ENCODE data around the gene MICAL3. TPM values are rescaled to one million over a fixed set of nuclear protein-coding genes. Genes with fewer than 3 reads are reported as not detected.

The MICAL3 gene
- total and polyA plus RNA-seq, 2 experiments from 2014 or later: 27.3 to 76.9 TPM

DNA sequence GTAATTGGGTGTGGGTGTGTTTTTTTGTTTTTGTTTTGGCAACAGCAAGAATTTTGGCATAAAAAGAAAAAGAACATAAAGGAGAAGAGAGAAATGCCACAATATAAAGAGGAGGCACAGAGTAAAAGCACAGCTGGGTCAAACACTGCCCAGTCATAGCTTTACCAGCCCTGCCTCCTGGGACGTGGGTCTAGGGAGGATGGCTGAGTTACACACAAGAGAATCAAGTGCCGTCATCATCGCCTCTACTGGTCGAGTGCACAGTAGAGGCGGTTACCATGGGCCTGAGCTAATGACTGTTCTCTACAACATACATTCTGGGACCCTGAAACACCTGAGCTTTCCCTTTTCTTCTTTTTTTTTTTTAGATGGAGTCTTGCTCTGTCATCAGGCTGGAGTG is 162.5 kb downstream of the MICAL3 start:
- TF ChIP-seq, protein P1, sequence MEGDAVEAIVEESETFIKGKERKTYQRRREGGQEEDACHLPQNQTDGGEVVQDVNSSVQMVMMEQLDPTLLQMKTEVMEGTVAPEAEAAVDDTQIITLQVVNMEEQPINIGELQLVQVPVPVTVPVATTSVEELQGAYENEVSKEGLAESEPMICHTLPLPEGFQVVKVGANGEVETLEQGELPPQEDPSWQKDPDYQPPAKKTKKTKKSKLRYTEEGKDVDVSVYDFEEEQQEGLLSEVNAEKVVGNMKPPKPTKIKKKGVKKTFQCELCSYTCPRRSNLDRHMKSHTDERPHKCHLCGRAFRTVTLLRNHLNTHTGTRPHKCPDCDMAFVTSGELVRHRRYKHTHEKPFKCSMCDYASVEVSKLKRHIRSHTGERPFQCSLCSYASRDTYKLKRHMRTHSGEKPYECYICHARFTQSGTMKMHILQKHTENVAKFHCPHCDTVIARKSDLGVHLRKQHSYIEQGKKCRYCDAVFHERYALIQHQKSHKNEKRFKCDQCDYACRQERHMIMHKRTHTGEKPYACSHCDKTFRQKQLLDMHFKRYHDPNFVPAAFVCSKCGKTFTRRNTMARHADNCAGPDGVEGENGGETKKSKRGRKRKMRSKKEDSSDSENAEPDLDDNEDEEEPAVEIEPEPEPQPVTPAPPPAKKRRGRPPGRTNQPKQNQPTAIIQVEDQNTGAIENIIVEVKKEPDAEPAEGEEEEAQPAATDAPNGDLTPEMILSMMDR (IDR thresholded peaks at IDR 0.05; ENCODE audit: low read depth, low read length): no peak
- Histone ChIP-seq H3K4me1 (ENCODE audit: low read depth) (peaks cover 5% of the 10 kb centered on the region), H3K4me3 (no peak overlapping the region), H3K9me3 (ENCODE audit: low read depth) (no peaks in the 10 kb centered on the region), H3K27ac (no peak overlapping the region), H3K27me3 (no peaks in the 10 kb centered on the region), H3K36me3 (peaks cover 24% of the 10 kb centered on the region)
- DNase-seq (ENCODE audit: low read depth in 1 of 2, low spot score in 1 of 2): no peak

DNA sequence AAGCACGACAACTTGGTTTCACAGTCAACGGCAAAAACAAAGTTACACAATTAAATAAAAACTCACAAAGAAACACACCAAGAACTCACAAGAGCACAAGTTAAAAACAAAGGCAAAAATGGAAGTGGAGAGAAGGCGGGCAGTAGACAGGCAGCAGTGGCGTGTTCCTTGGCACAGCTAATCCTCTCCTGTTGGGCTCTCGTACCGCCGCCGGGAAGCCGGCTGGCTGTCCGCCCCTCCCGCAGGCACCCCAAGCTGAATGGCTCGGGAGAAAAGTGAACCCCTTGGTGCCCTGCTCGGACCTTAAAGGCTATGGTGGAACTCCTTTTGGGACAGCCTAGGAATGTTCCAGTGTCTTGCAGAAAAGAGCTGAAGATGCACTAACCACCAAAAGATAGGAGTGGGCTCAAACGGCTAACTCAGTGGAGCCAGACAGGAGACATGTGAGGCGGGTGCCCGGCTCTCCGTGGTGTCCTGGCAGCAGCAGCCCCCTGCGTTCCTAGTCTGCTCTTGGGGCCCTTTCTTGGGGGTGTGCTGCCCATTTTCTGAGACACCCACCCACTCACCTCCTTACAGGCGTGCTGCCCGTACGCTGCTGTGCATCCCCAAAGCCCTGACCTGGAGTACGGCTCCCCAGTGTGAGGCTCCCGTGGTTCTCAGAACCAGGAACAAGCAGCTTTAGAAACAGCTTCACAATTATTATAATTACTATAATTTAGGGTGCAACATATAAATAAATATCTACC is 164.0 kb downstream of the MICAL3 start:
- no peak for DNase-seq (ENCODE audit: low read depth in 1 of 2, low spot score in 1 of 2)
- TF ChIP-seq, protein P1 (IDR thresholded peaks at IDR 0.05; ENCODE audit: low read depth, low read length): no peak
- H3K36me3 ChIP-seq: peaks cover 21% of the 10 kb centered on the region

DNA sequence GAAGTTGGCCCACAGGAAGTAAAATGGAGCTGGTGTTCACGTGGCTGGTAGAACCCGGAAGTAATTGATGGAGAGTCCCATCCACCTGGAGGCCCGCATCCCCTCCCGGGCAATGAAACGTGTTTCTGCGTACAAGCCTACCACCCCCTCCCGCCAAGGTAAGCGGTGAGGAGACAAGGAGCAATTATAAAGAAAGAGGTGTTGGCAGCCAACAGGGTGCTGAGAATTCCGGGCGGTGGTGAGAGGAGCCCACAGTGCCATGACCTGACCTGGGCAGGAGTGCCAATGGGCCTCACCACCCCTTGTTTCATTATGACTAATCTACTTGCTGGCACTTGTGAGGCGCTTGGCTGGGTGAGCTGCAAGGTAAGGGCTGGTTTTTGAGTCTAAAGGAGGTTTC is 166.3 kb downstream of the MICAL3 start:
- Histone ChIP-seq H3K9me3 (ENCODE audit: low read depth) (no peaks in the 10 kb centered on the region), H3K4me1 (ENCODE audit: low read depth) (peaks cover 10% of the 10 kb centered on the region), H3K4me3 (no peak overlapping the region), H3K27me3 (no peaks in the 10 kb centered on the region), H3K27ac (no peak overlapping the region), H3K36me3 (peaks cover 12% of the 10 kb centered on the region)
- TF ChIP-seq, protein P1 (IDR thresholded peaks at IDR 0.05; ENCODE audit: low read depth, low read length): no peak
- DNase-seq (ENCODE audit: low read depth in 1 of 2, low spot score in 1 of 2): no peak

More for the DNA sequence above, 164.0 kb downstream of the MICAL3 start:
- Histone ChIP-seq H3K4me3 (no peak overlapping the region), H3K27ac (no peak overlapping the region), H3K27me3 (no peaks in the 10 kb centered on the region), H3K4me1 (ENCODE audit: low read depth) (peaks cover 5% of the 10 kb centered on the region), H3K9me3 (ENCODE audit: low read depth) (no peaks in the 10 kb centered on the region)

DNA sequence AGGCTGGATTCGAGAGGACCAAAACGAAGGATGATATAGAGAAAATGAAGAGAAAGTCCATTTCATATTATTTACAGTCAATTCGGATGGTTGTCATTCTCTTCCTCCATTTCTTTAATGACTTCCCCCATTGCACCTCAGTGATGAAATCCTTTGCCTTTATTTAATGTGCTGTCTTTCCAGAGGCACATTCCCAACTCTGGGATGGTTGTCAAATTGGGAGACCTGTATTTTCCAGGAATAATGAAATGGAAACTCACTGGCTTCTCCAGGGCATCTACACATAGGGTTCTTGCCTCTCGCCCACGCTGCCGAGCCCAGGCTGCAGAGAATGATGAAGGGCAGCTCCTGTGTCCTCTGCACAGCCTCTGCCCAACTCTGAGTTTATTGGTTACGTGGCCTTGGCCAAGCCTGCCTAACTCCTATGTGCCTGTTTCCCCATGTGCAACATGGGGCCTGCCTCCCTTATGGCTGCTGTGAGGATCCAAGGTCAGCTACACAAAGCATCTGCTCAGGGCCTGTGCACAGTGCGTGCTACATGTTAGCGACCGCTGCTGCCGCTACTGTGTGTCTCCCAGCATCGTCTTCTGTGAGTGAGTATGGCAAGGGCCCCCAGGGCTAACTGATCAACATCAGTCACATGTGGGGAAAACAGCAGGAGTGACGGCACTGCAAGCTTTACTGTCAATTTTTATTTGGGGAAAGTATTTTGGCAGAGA is 168.6 kb downstream of the MICAL3 start:
- TF ChIP-seq, protein P1 (IDR thresholded peaks at IDR 0.05; ENCODE audit: low read depth, low read length): no peak
- Histone ChIP-seq H3K27me3 (no peaks in the 10 kb centered on the region), H3K4me3 (no peak overlapping the region), H3K27ac (no peak overlapping the region), H3K36me3 (peaks cover 7% of the 10 kb centered on the region), H3K4me1 (ENCODE audit: low read depth) (peaks cover 30% of the 10 kb centered on the region), H3K9me3 (ENCODE audit: low read depth) (no peaks in the 10 kb centered on the region)
- DNase-seq (ENCODE audit: low read depth in 1 of 2, low spot score in 1 of 2): no peak

DNA sequence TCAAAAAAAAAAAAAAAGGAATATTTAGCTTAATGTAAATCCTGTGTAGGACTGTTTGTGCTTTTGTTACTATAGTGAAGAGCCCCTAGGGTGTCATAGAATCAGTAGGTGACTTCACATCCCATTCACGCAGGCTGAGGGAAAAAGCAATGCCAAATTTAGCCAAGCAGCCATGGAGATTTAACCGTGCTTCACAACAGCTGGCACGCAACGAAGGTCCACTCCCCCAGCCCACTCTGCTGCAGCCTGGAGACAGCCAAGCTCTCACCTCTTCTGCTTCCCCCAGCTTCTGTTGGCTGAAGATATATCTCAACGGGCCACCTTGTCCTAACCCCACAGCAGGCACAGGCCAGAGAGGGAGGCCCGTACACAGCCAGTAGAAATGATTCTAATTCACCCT is 171.3 kb downstream of the MICAL3 start:
- no peak overlapping the region for H3K4me3 ChIP-seq
- DNase-seq (ENCODE audit: low read depth in 1 of 2, low spot score in 1 of 2): no peak
- H3K27ac ChIP-seq: peak overlapping the region; percentile 71
- no peaks in the 10 kb centered on the region for H3K27me3 ChIP-seq
- no peaks in the 10 kb centered on the region for H3K9me3 ChIP-seq (ENCODE audit: low read depth)
- TF ChIP-seq, protein P1 (IDR thresholded peaks at IDR 0.05; ENCODE audit: low read depth, low read length): no peak
- peaks cover 5% of the 10 kb centered on the region for H3K36me3 ChIP-seq
- H3K4me1 ChIP-seq (ENCODE audit: low read depth): peaks cover 35% of the 10 kb centered on the region
